Measurements from ENCODE around the gene PSD. TPM values are rescaled to one million over a fixed set of nuclear protein-coding genes. Genes with fewer than 3 reads are reported as not detected.
A peak's percentile ranks its signal among the peaks of the same experiment; 100 is the strongest.

PSD gene
- total RNA-seq, 1 donor from 2014 or later, result 7.5 TPM

DNA sequence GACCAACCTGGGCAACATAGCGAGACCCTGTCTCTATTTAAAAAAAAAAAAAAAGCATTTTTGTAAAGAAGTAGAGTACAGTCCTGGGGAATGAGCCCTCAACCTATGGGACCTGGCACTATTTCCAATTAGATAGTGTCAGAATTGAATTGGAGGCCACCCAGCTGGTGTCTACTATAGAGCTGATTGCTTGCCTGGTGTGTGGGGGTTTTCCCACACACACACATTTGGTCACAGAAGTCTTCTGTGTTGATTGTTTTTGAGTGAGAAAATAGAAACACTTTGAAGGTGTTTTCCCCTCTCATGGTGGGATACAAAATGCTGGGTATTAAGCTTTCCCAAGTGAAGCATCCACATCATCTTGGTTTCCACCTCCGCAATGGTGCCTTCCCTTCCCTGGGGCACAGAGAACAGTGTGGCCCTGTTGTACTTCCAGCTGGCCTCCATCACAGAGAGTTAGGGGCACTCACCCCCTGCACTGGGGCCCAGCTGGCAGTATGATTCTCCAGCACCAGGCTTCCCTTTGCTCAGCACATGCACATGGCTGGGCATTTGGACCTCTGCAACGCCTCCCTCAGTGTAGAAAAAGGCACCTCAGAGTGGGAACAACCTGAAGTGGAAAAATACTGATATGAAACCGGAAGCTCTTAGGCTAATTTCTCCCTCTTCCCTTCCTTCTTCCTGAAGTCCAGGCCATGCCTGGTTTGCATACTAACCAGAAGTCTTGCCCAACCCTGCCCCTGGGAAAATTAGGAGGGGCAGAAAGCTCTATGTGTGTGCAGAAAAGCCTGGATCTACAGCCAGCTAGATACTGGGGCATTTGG is 33.8 kb downstream of the PSD start:
- no peak for DNase-seq

DNA sequence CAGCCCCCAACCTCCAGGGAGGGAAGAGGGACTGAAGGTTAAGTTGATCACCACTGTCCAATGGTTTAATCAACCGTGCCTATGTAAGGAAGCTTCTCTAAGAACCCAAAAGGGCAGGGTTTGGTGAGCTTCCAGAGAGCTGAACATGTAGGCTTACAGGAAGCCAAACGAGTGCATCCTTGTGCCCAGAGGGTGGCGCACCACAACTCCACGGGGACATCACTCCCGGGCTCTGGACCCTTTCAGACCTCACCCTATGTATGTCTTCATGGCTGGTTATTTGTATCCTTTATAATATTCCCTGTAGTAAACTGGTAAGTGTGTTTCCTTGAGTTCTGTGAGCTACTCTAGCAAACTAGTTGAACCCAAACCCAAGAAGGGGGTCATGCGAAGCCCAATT is 34.5 kb downstream of the PSD start:
- DNase-seq, result no peak

DNA sequence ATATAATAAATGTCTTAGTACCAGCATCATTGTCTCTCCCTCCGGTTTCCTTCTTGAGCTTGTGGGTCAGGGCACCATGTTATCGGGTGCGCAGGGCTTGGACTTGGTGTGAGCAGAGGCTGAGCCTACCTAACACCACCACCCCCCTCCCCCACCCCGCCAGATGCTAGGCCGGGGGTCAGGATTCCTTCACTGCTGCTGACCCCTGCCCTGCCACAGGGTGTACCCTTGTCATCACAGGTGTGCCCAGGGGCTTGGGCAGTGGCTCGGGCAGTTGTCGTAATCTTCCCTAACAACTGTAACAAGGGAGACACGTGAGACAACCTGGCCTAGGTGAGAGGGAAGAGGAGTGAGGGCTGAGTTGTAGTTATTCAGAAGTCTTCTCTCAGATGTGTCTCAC is 35.7 kb downstream of the PSD start:
- no peak for DNase-seq

DNA sequence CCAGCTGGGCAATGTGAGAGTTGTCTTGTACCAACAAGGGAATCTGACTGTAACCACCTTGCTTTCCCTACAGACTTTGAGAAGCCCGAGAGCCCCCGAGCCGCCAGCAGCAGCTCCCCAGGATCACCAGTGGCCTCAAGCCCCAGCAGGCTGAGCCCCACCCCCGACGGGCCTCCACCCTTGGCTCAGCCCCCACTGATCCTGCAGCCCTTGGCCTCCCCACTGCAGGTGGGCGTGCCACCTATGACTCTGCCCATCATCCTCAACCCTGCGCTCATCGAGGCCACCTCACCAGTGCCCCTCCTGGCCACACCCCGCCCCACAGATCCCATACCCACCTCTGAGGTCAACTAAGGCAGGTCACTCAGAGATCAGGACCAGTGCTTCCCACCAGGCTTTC is 36.6 kb downstream of the PSD start:
- no peak for DNase-seq

- DNase-seq, result no peak
Observed at GRCh38 chr10:102379383-102379782, 39.2 kb downstream of the PSD start.

- no peak for DNase-seq
Observed at GRCh38 chr10:102376901-102377300, 41.7 kb downstream of the PSD start.

GRCh38 chr10:102375867-102376266 is 42.7 kb downstream of the PSD start:
- no peak for DNase-seq

GRCh38 chr10:102375250-102375649 is 43.3 kb downstream of the PSD start:
- no peak for DNase-seq

DNA sequence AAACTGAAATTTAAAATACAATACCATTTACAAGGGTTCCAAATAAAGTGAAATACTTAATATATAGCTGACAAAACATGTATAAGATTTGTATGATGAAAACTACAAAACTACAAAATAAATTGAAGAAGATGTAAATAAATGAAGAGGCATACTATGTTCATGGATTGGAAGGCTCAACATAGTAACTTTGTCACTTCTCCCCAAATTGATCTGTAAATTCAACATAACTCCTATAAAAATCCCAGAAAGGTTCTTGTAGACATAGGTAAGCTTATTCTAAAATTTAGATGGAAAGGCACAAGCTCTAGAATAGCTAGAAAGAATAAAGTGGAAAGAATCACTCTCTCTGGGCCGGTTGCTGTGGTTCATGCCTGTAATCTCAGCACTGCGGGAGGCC is 47.3 kb downstream of the PSD start:
- no peak for DNase-seq

DNA sequence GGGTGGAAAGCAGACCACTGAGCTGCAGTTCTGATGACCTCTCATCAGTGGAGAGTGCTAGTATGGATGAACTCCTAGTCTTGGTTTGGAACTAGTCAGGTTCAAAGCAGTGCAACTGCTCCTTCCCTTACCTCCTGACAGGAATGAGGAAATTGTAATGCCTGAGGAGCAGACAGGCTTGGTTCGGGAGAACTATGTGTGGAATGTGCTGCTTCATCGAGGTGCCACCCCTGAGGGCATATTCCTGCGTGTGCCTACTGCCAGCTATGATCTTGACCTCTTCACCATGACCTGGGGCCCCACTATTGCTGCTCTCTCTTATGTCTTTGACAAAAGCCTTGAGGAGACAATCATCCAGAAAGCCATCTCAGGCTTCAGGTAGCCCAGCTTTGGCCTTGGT is 50.5 kb downstream of the PSD start:
- no peak for DNase-seq

DNA sequence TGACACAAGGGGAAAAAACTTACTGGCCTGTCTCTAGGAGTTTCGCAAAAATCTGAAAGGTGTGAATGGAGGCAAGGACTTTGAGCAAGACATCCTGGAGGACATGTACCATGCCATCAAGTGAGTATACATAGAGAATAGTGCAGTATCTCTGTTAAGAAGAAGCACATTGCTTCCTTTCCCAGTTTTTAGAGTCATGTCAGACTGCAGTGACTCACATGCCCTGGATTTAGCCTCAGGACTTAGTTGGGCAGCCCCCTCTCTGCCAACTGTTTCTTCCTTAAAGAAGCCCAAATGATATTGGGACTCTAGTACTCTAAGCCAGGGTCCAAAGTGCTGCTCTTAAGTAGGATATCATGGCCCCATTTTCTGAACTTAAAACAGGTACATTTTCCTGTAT is 51.1 kb downstream of the PSD start:
- no peak for DNase-seq

DNA sequence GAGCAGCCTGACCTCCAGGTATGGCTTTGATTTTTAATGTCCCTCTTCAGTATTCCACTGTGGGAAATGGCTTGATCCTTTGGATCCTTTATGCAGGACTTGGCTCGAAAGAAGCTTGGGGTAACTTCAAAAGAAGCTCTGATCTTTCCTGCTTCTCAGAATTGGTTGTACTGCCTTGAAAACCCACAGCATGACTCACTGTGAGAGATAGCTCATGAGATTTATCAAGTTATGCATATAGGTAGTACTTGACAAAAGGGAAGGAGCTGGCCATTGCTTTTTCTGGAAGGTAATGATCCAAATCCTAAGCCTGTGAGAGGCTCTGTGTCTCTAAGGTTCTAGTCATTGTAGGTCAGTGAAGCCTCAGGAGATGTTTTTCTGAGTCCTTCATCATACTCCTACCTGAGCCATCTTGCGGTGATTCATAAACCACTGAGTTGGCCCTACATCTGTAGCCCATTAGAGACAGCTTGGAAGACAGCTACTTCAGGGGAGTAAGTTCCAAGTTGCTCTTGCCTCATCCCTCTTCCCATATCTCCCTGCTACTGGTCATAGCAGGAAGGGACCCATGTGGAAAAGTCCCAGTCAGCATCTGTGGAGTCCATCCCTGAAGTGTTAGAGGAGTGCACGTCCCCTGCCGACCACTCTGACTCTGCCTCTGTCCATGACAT is 59.7 kb downstream of the PSD start:
- no peak for DNase-seq

DNA sequence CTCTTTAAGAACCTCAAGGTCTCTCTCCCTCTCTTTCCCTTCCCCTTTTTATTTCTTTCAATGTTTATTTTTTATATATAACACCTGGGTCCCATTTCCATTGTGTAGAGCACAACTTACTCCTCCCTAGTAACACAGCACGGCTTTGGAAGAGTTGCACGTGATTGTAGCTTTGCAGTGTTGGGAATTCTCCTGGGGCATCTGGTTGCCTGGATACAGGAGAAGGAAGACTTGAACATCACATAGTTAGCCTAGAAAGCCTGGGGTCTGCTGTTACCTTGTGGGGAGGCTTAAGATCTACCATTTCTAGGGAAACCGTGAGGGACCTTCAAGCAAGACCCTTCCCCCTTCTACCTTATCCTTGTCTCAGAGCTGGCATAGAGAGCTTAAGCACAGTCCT is 64.1 kb downstream of the PSD start:
- DNase-seq, result no peak

Small RNAs within 50 kb of the gene (small RNA-seq; reads per million reads assigned to genes)
- gene MIR146B (ENCODE audit: low replicate concordance), result 665 reads per million, percentile 98 among the genes with 10 or more reads in this experiment

Other genes starting within 250 kb of the PSD start
- gene ELOVL3, start 192.5 kb downstream of the PSD start, total RNA-seq, result 33.1 TPM
- 0.39 TPM for gene PITX3, start 177.3 kb downstream of the PSD start, total RNA-seq
- gene GBF1, start 173.3 kb downstream of the PSD start, total RNA-seq, result 22.8 TPM
- 20.5 TPM for gene NFKB2, start 23.1 kb downstream of the PSD start, total RNA-seq
- gene FBXL15, start 2.1 kb upstream of the PSD start, total RNA-seq, result 4.2 TPM
- 29.0 TPM for gene CUEDC2, start 13.8 kb upstream of the PSD start, total RNA-seq
- 0.39 TPM for gene C10orf95, start 32.8 kb upstream of the PSD start, total RNA-seq
- 49.9 TPM for gene ACTR1A, start 83.9 kb upstream of the PSD start, total RNA-seq
- 7.4 TPM for gene SUFU, start 85.2 kb upstream of the PSD start, total RNA-seq
- gene TRIM8, start 225.7 kb upstream of the PSD start, total RNA-seq, result 49.2 TPM

Measured in skin of body (tissue), 3 donors.